HG03521 (cell line): Measurements from ENCODE around the gene SH3GL3.

Experiments used
- ATAC-seq: cut with Tn5 transposase; IDR thresholded peaks from one replicate; pipeline ENCODE4 v1.9.1; 2021; ENCODE audit warnings: mild to moderate bottlenecking, moderate library complexity; ENCODE audit not compliant: unreplicated experiment

SH3GL3 gene

DNA sequence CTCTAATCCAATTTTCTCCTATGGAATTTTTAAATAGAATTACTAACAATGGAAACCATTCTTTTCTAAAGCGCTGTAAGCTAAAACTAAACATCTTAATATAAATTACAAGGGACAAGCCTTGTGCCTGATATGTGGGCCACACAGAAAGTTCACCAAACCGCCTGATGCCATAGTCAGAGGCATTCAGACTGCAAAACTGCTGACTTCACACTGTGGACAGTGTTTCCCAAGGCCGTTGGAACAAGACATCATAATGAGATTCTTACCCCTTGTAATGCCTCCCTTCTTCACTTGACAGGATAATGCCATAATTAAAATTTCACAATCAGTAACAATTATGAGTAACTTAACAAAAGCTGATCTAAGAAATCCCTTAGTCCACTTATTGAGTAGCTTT lies 14.9 kb downstream of the SH3GL3 start:
- ATAC-seq, result no peak

DNA sequence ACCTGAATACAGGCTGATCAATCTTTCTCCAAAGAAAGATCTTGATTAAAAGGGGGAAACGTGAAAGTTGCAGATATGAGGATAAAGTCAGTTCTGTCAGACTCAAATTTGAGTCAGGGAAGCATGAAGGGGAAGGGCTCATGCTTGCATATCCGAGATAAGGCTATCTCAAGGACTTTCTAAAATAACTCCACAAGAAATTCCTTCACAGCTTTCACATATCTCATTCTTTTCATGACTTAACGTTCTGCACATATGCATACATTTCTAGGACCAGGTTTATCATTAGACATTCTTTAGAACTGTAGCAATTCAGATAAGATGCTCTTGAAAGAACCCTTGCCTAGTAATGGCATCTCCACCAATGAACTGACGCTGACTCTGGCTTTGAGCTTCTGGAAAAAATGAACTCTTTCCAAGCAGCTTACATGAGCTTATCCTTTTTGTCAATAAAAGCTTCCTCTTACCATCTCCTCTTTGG lies 15.9 kb downstream of the SH3GL3 start:
- no peak for ATAC-seq

DNA sequence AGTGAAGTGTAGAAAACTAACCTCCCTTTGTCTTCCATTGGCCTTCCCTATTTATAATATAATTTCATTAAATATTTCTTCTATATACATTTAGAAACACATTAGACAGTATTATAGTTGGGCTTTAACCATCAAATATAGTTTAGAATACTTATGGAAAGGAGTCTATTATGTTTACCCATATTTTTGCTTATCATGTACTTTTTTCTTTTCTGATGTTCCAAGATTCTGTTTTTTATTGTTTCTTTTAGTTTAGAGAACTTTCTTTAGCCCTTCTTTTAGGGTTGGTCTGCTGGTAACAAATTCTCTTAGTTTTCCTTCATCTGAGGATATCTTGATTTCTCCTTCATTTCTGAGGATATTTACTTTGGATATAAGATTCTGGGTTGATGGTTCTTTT lies 23.7 kb downstream of the SH3GL3 start:
- no peak for ATAC-seq

DNA sequence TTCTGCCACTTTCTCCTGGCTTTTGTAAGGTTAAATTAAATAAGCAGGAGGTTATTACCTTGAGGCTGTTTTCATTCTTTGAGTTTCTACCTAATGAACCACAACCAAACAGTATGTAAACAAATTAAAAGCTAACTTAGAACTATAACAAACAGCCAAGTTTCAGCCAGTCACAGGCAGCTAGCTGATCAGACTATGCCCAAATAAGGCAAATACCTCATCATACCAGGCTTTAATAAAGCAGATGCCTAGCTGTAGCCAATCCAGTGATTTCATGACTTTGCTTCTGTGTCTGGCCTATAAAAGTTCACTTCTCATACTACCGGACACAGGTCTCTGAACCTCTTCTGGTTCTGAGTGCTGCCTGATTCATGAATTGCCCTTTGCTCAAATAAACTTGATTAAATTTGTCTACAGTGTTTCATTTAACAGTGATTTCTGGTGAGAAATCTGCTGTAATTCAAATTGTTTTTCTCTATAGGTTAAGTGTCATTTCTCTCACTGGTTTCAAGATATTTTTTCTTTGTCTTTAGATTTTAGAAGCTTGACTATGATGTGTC lies 24.2 kb downstream of the SH3GL3 start:
- ATAC-seq, result no peak

DNA sequence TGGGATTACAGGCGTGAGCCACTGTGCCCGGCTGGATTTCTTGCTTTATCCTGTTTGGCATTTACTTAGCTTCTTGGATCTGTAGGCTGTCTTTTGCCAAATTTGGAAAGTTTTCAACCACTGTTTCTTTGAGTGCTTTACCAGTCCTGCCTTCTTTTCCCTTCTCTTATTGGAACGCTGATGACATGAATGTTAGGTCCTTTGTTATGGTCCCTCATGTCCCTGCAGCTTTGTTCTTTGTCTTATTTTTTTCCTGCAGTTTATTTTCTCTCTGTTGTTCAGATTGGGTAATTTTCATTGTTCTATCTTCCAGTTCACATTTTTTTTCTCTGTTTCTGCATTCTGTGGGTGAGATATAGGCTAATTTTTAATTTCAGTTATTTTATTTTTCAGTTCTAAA lies 25.0 kb downstream of the SH3GL3 start:
- ATAC-seq, result no peak

DNA sequence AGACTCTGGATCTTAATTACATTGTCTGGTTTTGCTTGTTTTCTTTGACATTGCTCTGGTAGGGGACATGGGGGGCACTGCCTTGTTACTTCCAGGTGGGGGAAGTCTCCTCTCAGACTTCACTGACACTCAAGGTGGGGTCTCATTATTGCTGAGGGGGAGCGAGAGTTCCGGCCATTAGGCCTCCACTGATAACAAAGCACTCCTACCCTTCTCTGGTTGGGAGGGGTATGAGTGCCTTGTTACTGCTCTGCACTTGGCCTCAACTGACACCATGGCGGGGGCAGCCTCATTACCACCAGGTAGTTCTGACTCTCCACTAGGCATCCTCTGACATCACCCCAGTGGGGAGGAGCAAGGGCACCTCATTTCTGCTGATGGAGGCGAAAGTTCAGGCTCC lies 25.7 kb downstream of the SH3GL3 start:
- no peak for ATAC-seq

DNA sequence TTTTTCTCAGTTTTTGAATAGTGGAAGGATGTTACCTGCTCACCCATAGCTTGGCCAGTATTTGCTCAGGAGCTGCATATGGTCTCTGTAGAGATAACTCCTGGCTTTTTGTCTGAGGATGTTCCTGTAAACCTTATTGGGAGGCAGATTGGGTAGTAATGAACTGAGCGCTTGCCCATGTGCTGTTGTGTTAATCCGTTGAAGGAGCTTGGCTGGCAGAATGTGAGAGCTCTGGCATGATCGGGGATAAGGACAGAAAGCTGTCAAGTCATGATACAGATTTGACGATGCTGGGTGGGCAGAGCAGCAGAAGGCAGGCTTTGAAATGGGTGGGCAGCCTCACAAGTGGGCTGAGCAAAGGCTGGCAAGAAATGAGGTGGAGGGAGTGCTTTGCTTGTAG lies 27.4 kb downstream of the SH3GL3 start:
- ATAC-seq, result no peak

DNA sequence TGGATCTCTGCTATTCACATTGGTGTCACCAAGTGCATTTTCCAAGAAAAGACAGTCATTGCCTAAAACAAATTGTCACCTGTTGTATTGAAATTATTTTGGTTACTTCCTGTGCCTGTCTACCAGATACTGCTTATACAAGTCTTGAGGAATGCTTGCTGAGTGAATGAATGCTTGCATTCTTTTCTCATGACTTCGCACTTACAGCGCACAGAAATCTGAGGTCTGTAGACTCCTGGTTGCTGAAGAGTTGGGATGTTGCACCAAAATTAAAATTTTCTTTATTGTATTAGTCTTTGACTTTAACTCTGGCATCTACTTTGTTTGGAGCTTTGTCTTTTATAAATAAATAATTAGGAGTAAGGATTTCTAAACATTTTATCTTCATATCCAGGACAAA lies 28.4 kb downstream of the SH3GL3 start:
- no peak for ATAC-seq

DNA sequence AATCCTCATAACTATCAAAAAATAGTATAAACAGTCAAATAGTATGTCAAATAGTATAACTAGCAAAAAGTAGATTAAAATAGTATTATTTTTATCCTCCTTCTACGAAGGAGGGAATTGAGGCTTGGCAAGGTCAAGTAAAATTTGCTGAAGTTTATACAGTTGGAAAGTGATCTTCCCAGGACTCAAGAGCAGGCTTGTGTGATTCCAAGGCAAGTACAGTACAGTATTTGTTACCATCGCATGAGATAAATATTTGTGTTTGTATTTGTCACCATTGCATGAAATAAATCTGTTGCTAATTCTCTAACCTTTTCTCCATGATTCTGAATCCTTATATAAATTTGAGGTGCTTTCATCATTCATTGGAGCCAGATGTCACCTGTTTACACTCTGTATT lies 28.9 kb downstream of the SH3GL3 start:
- no peak for ATAC-seq

DNA sequence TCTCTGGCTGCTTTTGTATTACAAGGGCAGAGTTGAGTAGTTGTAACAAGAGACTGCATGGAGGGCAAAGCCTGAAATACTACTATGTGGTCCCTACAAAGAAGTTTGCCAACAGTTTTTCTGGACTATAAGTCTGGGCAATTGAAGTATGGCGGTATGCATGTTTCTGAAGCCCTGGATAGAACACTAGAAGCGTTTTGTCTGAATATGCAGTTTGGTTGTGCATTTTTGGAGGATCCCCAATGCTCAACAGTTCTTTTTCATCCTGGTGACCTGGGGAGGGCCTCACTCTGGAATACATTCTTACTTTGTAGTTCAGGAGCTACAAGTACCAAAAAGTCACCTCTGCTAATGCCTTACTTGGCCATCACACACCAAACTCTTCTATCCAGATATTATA lies 29.6 kb downstream of the SH3GL3 start:
- no peak for ATAC-seq

DNA sequence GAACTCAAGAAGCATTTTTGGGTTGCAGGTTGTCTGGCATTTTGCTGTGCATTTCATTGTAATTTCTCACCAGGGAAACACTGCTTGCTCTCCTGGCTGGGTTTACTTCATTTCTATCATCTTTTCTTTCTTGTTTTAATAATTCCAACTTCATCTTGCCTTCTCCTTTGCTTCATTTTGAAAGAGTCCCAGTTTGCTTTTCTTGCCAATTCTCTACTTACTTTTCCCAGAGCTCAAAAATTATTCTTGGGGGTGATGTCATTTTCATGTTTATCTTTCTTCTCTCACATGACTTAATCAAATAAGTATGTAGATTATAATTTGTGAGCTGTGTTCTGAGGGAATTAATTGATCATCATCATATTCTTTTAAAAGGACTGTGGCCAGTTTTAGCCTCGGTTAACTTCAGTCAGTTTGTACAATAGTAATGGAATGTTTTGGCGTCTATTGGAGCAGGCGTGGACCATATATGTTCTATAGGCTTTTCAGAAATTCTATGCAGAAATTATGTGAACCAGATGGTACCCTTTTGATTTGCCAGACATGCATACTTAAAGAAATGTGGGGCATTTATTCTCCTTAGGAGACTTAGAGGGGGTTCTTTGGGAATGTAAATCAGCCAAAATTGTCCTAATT lies 30.1 kb downstream of the SH3GL3 start:
- no peak for ATAC-seq

DNA sequence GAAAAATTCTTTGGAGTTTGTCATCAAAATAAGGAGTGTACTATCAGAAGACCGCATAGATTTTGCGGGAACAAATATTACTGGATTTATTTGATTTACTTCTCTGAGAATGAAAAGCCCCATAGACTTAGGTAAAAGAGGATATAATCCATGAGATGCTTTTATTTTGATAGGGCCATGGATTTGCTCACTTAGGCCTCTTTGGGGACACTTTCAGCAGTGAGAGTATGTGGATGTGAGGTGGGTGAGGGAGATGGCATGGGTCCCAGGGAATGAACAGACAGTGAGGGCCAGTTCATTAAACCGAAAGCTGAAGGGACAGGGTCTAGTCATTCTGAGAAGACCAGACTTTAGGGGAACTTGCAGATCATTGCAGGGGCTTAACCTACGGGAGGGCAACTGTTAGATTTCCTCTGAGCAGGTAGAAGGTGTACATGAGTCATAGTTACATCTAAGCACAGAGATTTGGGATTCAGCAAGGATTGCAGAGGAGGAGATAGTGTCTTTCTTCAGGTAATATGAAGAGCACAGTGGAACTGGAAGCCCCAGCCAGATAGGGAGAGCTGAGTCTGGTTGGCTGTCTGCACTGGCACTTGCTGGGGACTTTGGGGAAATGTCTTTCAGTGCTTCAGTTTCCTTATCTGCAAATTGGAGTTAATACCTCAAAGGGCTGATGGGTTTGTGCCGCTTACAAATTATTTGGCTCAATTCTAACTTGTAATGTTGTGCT lies 30.8 kb downstream of the SH3GL3 start:
- no peak for ATAC-seq

DNA sequence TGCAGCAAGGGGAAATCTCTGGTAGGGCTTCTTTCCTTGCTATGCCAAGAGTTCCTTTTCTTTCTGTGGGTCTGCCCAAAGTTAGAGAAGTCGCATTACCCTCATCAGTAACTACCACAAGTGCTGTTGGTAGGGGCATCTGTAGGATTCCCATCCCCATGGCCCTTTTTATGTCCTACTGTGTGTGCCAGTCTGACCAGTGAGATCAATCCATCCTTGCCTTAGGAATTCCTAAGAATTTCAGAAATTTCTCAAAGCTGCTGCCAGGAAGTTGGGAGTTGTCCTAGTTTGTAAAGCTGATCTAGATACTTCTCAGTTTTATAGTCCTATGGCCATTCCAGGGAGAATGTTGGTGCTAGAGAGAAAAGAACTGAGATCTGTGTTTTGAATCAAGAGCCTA lies 36.5 kb downstream of the SH3GL3 start:
- no peak for ATAC-seq

DNA sequence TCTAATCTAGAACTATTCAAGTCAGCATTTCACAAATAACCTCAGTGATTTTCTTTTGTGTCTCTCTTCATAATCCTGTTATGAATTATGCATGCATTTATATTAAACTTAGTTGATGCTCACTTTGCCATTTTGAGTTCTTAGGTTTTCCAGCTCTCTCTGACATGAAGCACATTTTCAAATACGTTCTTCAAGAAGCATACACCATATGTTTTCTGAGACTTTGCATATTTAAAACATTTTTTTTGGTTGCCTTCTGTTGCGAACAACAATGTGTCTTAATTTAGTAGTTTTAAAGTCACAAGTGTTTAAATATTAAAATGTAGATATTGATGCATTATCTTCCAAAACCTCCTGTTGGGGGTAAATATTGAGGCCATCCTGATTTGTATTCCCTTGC lies 37.5 kb downstream of the SH3GL3 start:
- no peak for ATAC-seq

DNA sequence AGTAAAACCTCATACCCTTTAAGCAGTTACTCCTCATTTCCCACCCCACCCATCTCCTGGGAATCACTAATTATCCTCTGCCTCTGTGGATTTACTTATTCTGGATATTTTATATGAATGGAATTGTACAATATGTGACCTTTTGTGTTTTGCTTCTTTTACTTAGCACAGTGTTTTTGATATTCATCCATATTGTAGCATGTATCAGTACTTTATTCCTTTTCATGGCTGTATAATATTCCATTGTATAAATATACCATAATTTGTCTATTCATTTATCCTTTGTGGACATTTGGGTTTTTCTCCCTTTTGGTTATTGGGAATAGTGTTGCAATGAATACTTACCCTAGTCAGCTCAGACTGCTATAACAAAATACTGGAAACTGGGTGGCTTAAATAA lies 39.2 kb downstream of the SH3GL3 start:
- ATAC-seq, result no peak

DNA sequence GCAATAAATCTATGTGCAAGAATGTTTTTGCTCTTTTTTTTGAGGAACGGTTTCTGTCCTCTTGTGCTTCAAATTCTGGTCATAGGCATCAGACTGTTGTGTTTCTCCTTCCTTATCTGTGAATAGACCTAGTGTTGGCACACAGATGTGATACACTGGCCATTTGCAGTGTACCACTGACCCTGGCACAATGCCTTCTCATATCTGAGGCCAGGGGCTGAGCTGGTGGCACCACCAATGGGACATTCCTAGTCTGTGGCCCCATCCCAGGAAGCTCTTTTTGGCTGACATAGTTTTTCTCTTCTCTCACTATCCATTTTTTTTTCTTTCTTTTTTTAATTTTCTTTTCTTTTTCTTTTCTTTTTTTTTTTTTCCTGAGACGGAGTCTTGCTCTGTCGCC lies 40.4 kb downstream of the SH3GL3 start:
- ATAC-seq, result no peak

DNA sequence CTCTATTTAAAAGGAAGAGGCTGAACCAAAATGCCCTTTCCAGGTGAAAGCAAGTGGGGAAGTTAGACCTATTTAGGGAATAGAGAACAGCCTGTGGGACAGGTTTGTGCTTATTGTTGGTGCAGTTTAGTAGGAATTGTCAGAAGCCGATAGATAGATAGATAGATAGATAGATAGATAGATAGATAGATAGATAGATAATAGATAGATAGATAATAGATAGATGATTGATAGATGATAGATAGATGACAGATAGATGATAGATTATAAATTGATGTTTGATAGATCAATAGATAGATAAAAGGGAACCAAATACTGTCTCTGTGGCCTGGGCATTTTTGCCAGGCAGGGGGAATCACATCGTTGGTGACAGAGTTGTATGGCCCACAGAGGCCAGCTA lies 42.5 kb downstream of the SH3GL3 start:
- no peak for ATAC-seq

DNA sequence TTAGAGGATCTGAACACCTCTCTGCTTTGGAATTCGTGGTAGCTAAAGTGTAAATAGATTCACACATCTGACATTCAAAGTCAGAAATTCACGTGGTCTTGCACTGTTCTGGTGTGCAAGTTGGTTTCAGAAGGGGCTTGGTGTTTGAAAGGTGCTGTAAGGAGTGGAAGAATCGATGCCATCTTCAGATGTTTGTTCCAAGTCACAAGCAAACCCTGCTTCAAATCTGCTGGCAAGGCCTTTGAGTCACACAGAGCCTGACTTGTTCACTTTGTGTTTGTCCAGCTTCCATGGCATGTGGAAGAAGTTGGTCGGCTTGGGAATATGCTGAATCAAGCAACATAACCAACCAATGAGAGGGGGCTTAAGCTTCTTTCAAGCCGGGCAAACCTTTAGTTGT lies 44.3 kb downstream of the SH3GL3 start:
- ATAC-seq, result no peak

DNA sequence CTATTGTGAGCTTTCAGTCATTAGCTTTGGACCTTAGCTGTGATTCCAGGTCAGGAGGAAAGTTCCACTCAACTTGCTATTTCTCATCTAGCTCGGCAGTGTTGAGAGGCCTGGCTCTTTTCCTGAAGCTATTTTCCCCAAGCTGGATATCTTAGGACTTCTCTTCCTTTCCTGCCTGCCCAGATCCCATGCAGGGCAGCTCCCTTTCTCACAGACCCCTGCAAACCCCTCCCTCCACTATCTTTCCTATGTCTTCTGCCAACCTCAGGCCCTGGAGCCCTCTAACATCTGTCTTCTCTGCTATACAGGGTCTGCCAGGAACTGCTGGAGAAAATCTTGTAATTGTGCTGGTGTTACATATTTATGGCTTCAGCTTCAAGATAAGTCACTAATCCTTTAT lies 49.6 kb downstream of the SH3GL3 start:
- no peak for ATAC-seq

DNA sequence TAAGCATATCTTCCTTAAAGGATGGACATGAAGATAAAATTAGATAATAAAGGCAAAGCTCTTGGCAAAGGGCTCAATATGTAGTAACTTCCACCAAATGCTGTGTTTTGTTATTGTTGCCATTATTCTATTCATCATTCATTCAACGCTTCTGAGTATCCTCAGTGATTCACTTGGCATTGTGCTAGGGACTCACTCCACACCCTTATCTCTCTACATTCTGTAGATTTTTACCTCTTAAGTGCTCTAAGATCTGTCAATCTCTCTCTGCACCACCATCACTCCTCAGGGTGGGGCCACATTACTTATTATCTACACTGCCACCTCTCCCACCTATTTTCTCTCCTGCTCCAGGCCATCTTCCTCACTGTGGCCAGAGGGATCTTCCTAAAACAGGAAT lies 51.2 kb downstream of the SH3GL3 start:
- ATAC-seq, result no peak

DNA sequence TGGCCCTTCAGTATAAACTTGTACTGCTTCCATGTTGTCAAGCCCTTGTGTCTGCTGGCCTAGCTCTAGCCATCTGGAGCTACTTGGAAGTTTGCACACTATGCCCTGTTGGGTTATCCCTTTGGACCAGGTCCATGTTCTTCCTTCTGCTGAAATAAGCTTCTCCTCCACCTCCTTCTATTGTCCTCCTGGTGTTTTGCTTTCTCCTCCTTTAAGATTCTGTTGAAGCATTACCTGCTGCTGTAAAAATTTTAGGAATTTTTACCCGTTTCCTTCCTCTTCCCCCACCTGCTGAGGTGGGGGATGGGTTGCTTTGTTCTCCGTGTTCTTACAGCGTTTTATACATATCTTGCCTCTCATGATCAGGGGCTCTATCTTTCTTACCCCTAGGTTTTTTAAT lies 51.7 kb downstream of the SH3GL3 start:
- ATAC-seq, result no peak

DNA sequence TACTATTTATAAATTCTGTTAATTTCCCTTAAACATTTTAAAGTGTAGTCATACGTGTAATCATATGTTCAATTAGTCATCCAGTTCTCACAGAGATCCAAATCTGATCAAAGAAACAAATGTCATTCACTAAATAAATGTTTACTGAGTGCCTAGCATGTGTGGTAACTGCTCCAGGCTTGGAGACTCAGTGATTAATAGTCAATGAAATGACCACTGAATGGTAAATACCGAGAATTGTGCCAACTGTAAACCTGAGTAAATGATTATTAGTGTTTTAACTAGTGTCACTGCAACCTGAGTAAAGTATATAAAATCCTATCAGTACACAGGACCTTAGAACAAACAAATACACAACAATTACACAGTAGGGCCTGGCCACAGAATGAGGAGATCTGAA lies 52.3 kb downstream of the SH3GL3 start:
- no peak for ATAC-seq
